Hepatocyte (in vitro differentiated cells): ENCODE measurements around the gene SH2B3. TPM values are rescaled to one million over a fixed set of nuclear protein-coding genes. Genes with fewer than 3 reads are reported as not detected.

Experiments used
- DNase-seq: peaks from one replicate; pipeline ENCODE4 v3.0.0-alpha.2; 2016; ENCODE audit warnings: low spot score
- H2AFZ ChIP-seq: fragments of 200-600 bp; sonication (generic); 2 replicates; pipeline ENCODE4 v1.6.0; 2016; ENCODE audit warnings: antibody characterized with exemption, mild to moderate bottlenecking
- H3K27ac ChIP-seq: fragments of 200-600 bp; sonication (generic); 2 replicates; pipeline ENCODE4 v1.5.1; 2016; ENCODE audit warnings: mild to moderate bottlenecking
- H3K27me3 ChIP-seq: fragments of 200-600 bp; sonication (generic); 2 replicates; pipeline ENCODE4 v1.6.1; 2016
- H3K36me3 ChIP-seq: fragments of 200-600 bp; sonication (generic); replicated peaks from 2 replicates; pipeline ENCODE4 v1.5.1; 2016; ENCODE audit warnings: low read depth; ENCODE audit not compliant: insufficient read depth
- H3K4me1 ChIP-seq: fragments of 200-600 bp; sonication (generic); 2 replicates; pipeline ENCODE4 v1.5.1; 2016; ENCODE audit warnings: mild to moderate bottlenecking, moderate library complexity; ENCODE audit not compliant: insufficient read depth
- H3K4me2 ChIP-seq: fragments of 200-600 bp; sonication (generic); 2 replicates; pipeline ENCODE4 v1.6.0; 2016
- H3K4me3 ChIP-seq: fragments of 200-600 bp; sonication (generic); 2 replicates; pipeline ENCODE4 v1.5.1; 2016; ENCODE audit warnings: mild to moderate bottlenecking
- H3K79me2 ChIP-seq: fragments of 200-600 bp; sonication (generic); 2 replicates; pipeline ENCODE4 v1.6.0; 2017; ENCODE audit warnings: mild to moderate bottlenecking
- H3K9me2 ChIP-seq: fragments of 200-600 bp; sonication (generic); replicated peaks from 2 replicates; pipeline ENCODE4 v1.6.0; 2017; ENCODE audit warnings: mild to moderate bottlenecking; ENCODE audit not compliant: insufficient read depth
- H3K9me3 ChIP-seq: fragments of 200-600 bp; sonication (generic); 2 replicates; pipeline ENCODE4 v1.5.1; 2016; ENCODE audit warnings: low read depth, mild to moderate bottlenecking
- H4K20me1 ChIP-seq: fragments of 200-600 bp; sonication (generic); 2 replicates; pipeline ENCODE4 v1.6.0; 2016; ENCODE audit warnings: mild to moderate bottlenecking; ENCODE audit not compliant: insufficient read depth, poor library complexity, severe bottlenecking
- CTCF ChIP-seq: fragments of 200-600 bp; sonication (generic); IDR thresholded peaks from 2 replicates; pipeline ENCODE4 v1.5.1; 2016; ENCODE audit warnings: antibody characterized with exemption, mild to moderate bottlenecking; ENCODE audit not compliant: poor library complexity
- EZH2 ChIP-seq: fragments of 200-600 bp; sonication (generic); IDR thresholded peaks from 2 replicates; pipeline ENCODE4 v1.6.1; 2016; ENCODE audit warnings: antibody characterized with exemption, mild to moderate bottlenecking, borderline replicate concordance
- EZH2phosphoT487 ChIP-seq: fragments of 200-600 bp; sonication (generic); IDR thresholded peaks from one replicate; pipeline ENCODE4 v1.6.1; 2018; ENCODE audit warnings: antibody characterized with exemption, mild to moderate bottlenecking, low read depth, moderate library complexity; ENCODE audit not compliant: unreplicated experiment, severe bottlenecking
- WGBS: methylation state at CpG from one replicate; pipeline ENCODE4 v1.1.6; 2016; ENCODE audit warnings: low lambda C conversion rate; ENCODE audit errors: missing lambda C conversion rate; 5-methylcytosine and 5-hydroxymethylcytosine counted together
- polyA plus RNA-seq: library from polyadenylated mRNA; unstranded; fragments of >200 nt; fragmentation: Nextera tagmentation; extraction: Ambion mirVana; gene quantifications from 2 replicates; pipeline ENCODE4 v1.2.1, GENCODE V29; 2016
- total RNA-seq: library from RNA; depleted of rRNA; stranded (reverse); fragments of >200 nt; gene quantifications from 2 replicates; pipeline ENCODE4 v1.2.3, GENCODE V29; 2014

SH2B3 gene
- total and polyA plus RNA-seq, 2 experiments from 2014 or later: 5.3 to 5.5 TPM

DNA sequence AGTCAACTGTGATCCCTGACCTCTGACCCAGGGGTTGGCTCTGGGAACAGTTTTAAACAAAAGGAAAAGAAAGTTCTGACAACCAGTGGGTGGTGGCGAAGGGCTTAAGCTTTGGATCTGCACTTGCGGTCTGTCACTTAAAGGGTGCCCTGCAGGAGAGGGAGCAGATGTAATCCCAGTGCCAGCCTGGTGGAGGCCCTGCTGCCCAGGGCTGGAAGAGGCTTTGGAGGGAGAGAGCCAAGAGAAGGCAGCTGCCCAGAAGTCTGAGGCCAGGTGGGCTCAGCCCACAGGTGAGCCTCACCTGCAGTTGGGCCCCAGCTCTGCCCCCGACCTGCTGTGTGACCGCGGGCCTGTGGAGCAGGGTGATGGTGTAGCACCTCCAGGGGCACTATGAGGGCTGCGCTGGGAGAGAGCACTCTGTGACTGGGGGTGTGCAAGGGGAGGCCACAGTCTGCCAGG, 19.1 kb downstream of the SH2B3 start:
- H3K9me2 ChIP-seq: no peaks in the 10 kb centered on the region
- DNase-seq: no peak
- no peak overlapping the region for H3K4me2 ChIP-seq
- no peak overlapping the region for H2AFZ ChIP-seq
- no peak overlapping the region for H3K4me3 ChIP-seq
- 98% methylated on average over 6 of the region's 6 CpGs for WGBS
- no peak overlapping the region for H3K27ac ChIP-seq
- H3K36me3 ChIP-seq: no peaks in the 10 kb centered on the region
- H3K4me1 ChIP-seq: peaks cover 7% of the 10 kb centered on the region
- H3K27me3 ChIP-seq: no peaks in the 10 kb centered on the region
- no peaks in the 10 kb centered on the region for H4K20me1 ChIP-seq
- H3K9me3 ChIP-seq: no peaks in the 10 kb centered on the region
- peak; percentile 12 for TF ChIP-seq CTCF
- no peak for TF ChIP-seq EZH2
- H3K79me2 ChIP-seq: peaks cover 4% of the 10 kb centered on the region

DNA sequence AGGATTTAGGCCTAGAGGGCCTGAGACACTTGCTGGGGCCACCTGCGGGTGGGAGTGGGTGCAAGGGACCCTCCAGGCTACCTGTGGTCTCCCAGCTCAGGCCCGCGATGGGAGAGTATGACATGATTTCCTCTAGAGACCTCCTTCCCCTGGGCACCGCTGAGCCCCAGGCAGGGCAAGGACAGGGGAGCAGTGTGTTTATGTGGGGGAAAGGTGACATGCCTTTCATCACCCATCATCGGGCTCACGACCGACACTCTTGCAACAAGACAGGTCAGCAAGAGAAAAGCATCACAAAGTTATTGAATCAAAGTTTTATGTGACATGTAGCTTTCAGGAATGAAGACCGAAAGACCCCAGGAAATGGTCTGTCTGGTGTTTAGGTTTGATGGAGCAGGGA, 19.9 kb downstream of the SH2B3 start:
- H3K4me1 ChIP-seq: peaks cover 7% of the 10 kb centered on the region
- DNase-seq: no peak
- no peak overlapping the region for H3K4me3 ChIP-seq
- no peaks in the 10 kb centered on the region for H3K36me3 ChIP-seq
- H3K4me2 ChIP-seq: no peak overlapping the region
- no peaks in the 10 kb centered on the region for H3K27me3 ChIP-seq
- WGBS: 71% methylated on average over 8 of the region's 8 CpGs
- no peaks in the 10 kb centered on the region for H3K9me2 ChIP-seq
- H3K9me3 ChIP-seq: no peaks in the 10 kb centered on the region
- peaks cover 5% of the 10 kb centered on the region for H3K79me2 ChIP-seq
- peak overlapping the region; percentile 51 for H3K27ac ChIP-seq
- TF ChIP-seq CTCF (no peak), EZH2 (no peak), EZH2phosphoT487 (no peak)
- H4K20me1 ChIP-seq: no peaks in the 10 kb centered on the region
- H2AFZ ChIP-seq: no peak overlapping the region

GRCh38 chr12:111426344-111427185, 20.8 kb downstream of the SH2B3 start:
- no peak for DNase-seq
- Histone ChIP-seq H4K20me1 (no peaks in the 10 kb centered on the region), H3K27me3 (no peaks in the 10 kb centered on the region), H2AFZ (no peak overlapping the region), H3K27ac (no peak overlapping the region), H3K79me2 (peaks cover 5% of the 10 kb centered on the region), H3K9me3 (no peaks in the 10 kb centered on the region), H3K36me3 (no peaks in the 10 kb centered on the region), H3K9me2 (no peaks in the 10 kb centered on the region), H3K4me1 (peaks cover 15% of the 10 kb centered on the region), H3K4me2 (no peak overlapping the region), H3K4me3 (no peak overlapping the region)
- WGBS: 85% methylated on average over 11 of the region's 11 CpGs
- no peak for TF ChIP-seq EZH2
- no peak for TF ChIP-seq EZH2phosphoT487
- no peak for TF ChIP-seq CTCF
